HepG2 (cell line): ENCODE measurements around the gene HIPK2. TPM values are rescaled to one million over a fixed set of nuclear protein-coding genes. Genes with fewer than 3 reads are reported as not detected.

Experiments
- ATAC-seq: fragments of 200-7000 bp; cut with Tn5 transposase; 3 replicates; pipeline ENCODE4 v1.9.1; 2020; ENCODE audit warnings: mild to moderate bottlenecking, moderate library complexity
- BruUV-seq: library from RNA; stranded (reverse); fragments of 400-500 nt; replicated peaks from 2 replicates; lab custom pipeline; 2021; lab: Mats Ljungman, UMichigan
- CTCF ChIA-PET: fragments of 300-600 bp; formaldehyde crosslinking; extraction: SDS; loops from one replicate; lab custom pipeline; 2021; ENCODE audit warnings: low total read pairs, inconsistent platforms, low intra/inter-chr PET ratio; lab: Yijun Ruan, JAX
- POLR2A ChIA-PET: fragments of 350-600 bp; sonication (Branson Sonifier 250); formaldehyde crosslinking; loops from one replicate; lab custom pipeline; 2020; ENCODE audit warnings: antibody characterized with exemption, inconsistent platforms; lab: Yijun Ruan, JAX
- DNase-seq: peaks from one replicate; pipeline ENCODE4 v3.0.0-alpha.2; 2015; ENCODE audit warnings: low spot score
- FAIRE-seq: peaks from 3 replicates; lab custom pipeline; 2011; peaks lifted over from hg19 to GRCh38; lab: Jason Lieb, UNC
- H2AFZ ChIP-seq: one replicate; pipeline ENCODE4 v1.6.1; 2011; ENCODE audit warnings: low read length, inconsistent platforms
- H3K27ac ChIP-seq: fragments of 300-600 bp; 3 replicates; pipeline ENCODE4 v1.8.0; 2011; ENCODE audit warnings: mixed run types, mild to moderate bottlenecking, mixed read lengths, low read length, inconsistent platforms; ENCODE audit not compliant: insufficient read depth; ENCODE audit errors: extremely low read length
- H3K27me3 ChIP-seq, 2 experiments: fragments of 200-600 bp in 1 of 2; 2 replicates in 1 of 2; 3 replicates in 1 of 2; pipeline versions ENCODE4 v1.6.0 to v1.8.0; 2011; ENCODE audit warnings: low read length in 2 of 2, mild to moderate bottlenecking in 2 of 2, moderate library complexity in 2 of 2, inconsistent platforms in 1 of 2; ENCODE audit not compliant: insufficient read depth in 2 of 2, control insufficient read depth in 1 of 2
- H3K36me3 ChIP-seq, 2 experiments: fragments of 200-600 bp in 1 of 2; replicated peaks in 1 of 2; 2 replicates in 1 of 2; 3 replicates in 1 of 2; pipeline versions ENCODE4 v1.5.1 to v1.8.0; 2011; ENCODE audit warnings: low read length in 2 of 2, inconsistent platforms in 1 of 2; ENCODE audit not compliant: insufficient read depth in 2 of 2, control insufficient read depth in 1 of 2
- H3K4me1 ChIP-seq: 2 replicates; pipeline ENCODE4 v1.5.1; 2012; ENCODE audit warnings: low read length, inconsistent platforms; ENCODE audit not compliant: insufficient read depth
- H3K4me2 ChIP-seq: 2 replicates; pipeline ENCODE4 v1.6.0; 2011; ENCODE audit warnings: low read depth, low read length, inconsistent platforms
- H3K4me3 ChIP-seq, 3 experiments: fragments of 200-600 bp in 1 of 3; sonication (generic), shearing (Covaris generic) in 1 of 3; replicated peaks in 1 of 3; 2 replicates each; pipeline ENCODE4 v1.5.1; 2011 to 2016; ENCODE audit warnings: low read length in 3 of 3, inconsistent platforms in 2 of 3, low read depth in 2 of 3, mild to moderate bottlenecking in 2 of 3, control low read depth in 1 of 3, mixed read lengths in 1 of 3; ENCODE audit not compliant: insufficient read depth in 1 of 3
- H3K79me2 ChIP-seq: one replicate; pipeline ENCODE4 v1.6.1; 2011; ENCODE audit warnings: low read length, inconsistent platforms; ENCODE audit not compliant: insufficient read depth
- H3K9ac ChIP-seq: 2 replicates; pipeline ENCODE4 v1.6.0; 2011; ENCODE audit warnings: mild to moderate bottlenecking, low read depth, low read length, inconsistent platforms; ENCODE audit not compliant: insufficient read depth
- H3K9me3 ChIP-seq: 2 replicates; pipeline ENCODE4 v1.5.1; 2012; ENCODE audit warnings: mild to moderate bottlenecking, low read length
- H4K20me1 ChIP-seq: 2 replicates; pipeline ENCODE4 v1.6.0; 2011; ENCODE audit warnings: inconsistent platforms, mild to moderate bottlenecking, low read length, moderate library complexity; ENCODE audit not compliant: insufficient read depth
- AHR ChIP-seq: IDR thresholded peaks from 2 replicates; pipeline ENCODE4 v1.6.1; 2018; ENCODE audit warnings: missing genetic modification reagents, missing compliant biosample characterization
- ETV6 ChIP-seq: sonication (generic); formaldehyde crosslinking; conservative IDR thresholded peaks from 2 replicates; pipeline ENCODE4 v1.4.0; 2020; ENCODE audit warnings: missing genetic modification reagents
- GFI1 ChIP-seq: sonication (generic); formaldehyde crosslinking; IDR thresholded peaks from 2 replicates; pipeline ENCODE4 v1.5.0; 2020; ENCODE audit warnings: missing genetic modification reagents, mild to moderate bottlenecking, borderline replicate concordance
- GPN1 ChIP-seq: sonication (generic); formaldehyde crosslinking; IDR thresholded peaks from 2 replicates; pipeline ENCODE4 v1.5.1; 2020; ENCODE audit warnings: missing genetic modification reagents, borderline replicate concordance
- HES4 ChIP-seq: sonication (generic); formaldehyde crosslinking; IDR thresholded peaks from 2 replicates; pipeline ENCODE4 v1.9.0; 2021; ENCODE audit warnings: mild to moderate bottlenecking, missing genetic modification reagents, borderline replicate concordance
- MAZ ChIP-seq, 2 experiments: sonication (generic) in 1 of 2; formaldehyde crosslinking in 1 of 2; IDR thresholded peaks; 2 replicates each; pipeline versions ENCODE4 v1.5.0 to v1.6.1; 2012 to 2020; ENCODE audit warnings: low read depth in 2 of 2, mild to moderate bottlenecking in 2 of 2, borderline replicate concordance in 1 of 2, improper control_type of control experiment in 1 of 2, low read length in 1 of 2, missing genetic modification reagents in 1 of 2, moderate library complexity in 1 of 2
- MED1 ChIP-seq: sonication (generic); formaldehyde crosslinking; IDR thresholded peaks from 2 replicates; pipeline ENCODE4 v1.4.0; 2020; ENCODE audit warnings: missing genetic modification reagents
- MXI1 ChIP-seq: IDR thresholded peaks from 3 replicates; pipeline ENCODE4 v1.6.1; 2012; ENCODE audit warnings: low read depth, low read length, inconsistent platforms, borderline replicate concordance
- NR1H2 ChIP-seq: sonication (generic); formaldehyde crosslinking; IDR thresholded peaks from 2 replicates; pipeline ENCODE4 v1.8.1; 2022; ENCODE audit warnings: low read depth, missing genetic modification reagents, borderline replicate concordance
- PHB2 ChIP-seq: fragments of 450-650 bp; IDR thresholded peaks from 2 replicates; pipeline ENCODE4 v1.6.1; 2018; ENCODE audit not compliant: partially characterized antibody
- POGZ ChIP-seq: sonication (generic); formaldehyde crosslinking; IDR thresholded peaks from 2 replicates; pipeline ENCODE4 v1.4.0; 2020; ENCODE audit warnings: mild to moderate bottlenecking, missing genetic modification reagents
- RBM22 ChIP-seq: fragments of 200-400 bp; formaldehyde crosslinking; optimal IDR thresholded peaks from 2 replicates; pipeline ENCODE3; 2017; ENCODE audit warnings: mild to moderate bottlenecking, low read length, moderate library complexity
- RELA ChIP-seq: sonication (generic); formaldehyde crosslinking; IDR thresholded peaks from 2 replicates; pipeline ENCODE4 v1.4.0; 2020; ENCODE audit warnings: missing genetic modification reagents
- ZBTB21 ChIP-seq: sonication (generic); formaldehyde crosslinking; IDR thresholded peaks from 2 replicates; pipeline ENCODE4 v1.4.0; 2020; ENCODE audit warnings: missing genetic modification reagents
- ZC3H4 ChIP-seq: sonication (generic); formaldehyde crosslinking; IDR thresholded peaks from 2 replicates; pipeline ENCODE4 v1.4.0; 2020; ENCODE audit warnings: missing genetic modification reagents, borderline replicate concordance
- ZFP1 ChIP-seq: IDR thresholded peaks from 2 replicates; pipeline ENCODE4 v1.6.1; 2016
- ZFP82 ChIP-seq: sonication (generic); formaldehyde crosslinking; IDR thresholded peaks from 2 replicates; pipeline ENCODE4 v1.5.1; 2020; ENCODE audit warnings: mild to moderate bottlenecking, missing genetic modification reagents, borderline replicate concordance
- ZMAT5 ChIP-seq: sonication (generic); formaldehyde crosslinking; IDR thresholded peaks from 2 replicates; pipeline ENCODE4 v1.5.0; 2020; ENCODE audit warnings: mild to moderate bottlenecking, low read depth, missing genetic modification reagents, borderline replicate concordance
- ZNF432 ChIP-seq: sonication (generic); formaldehyde crosslinking; IDR thresholded peaks from 2 replicates; pipeline ENCODE4 v1.5.0; 2020; ENCODE audit warnings: missing genetic modification reagents, mild to moderate bottlenecking, borderline replicate concordance
- ZNF574 ChIP-seq: sonication (generic); formaldehyde crosslinking; IDR thresholded peaks from 2 replicates; pipeline ENCODE4 v1.4.0; 2020; ENCODE audit warnings: missing genetic modification reagents
- ZNF720 ChIP-seq: sonication (generic); formaldehyde crosslinking; IDR thresholded peaks from 2 replicates; pipeline ENCODE4 v1.4.0; 2020; ENCODE audit warnings: missing genetic modification reagents
- WGBS: methylation state at CpG from one replicate; pipeline ENCODE4 v1.1.6; 2017; ENCODE audit warnings: low lambda C conversion rate; 5-methylcytosine and 5-hydroxymethylcytosine counted together
- in situ Hi-C: cut with HindIII; loops from 2 replicates; pipeline ENCODE4 v1.10.0; 2017; ENCODE audit warnings: low pct_unique_long_range_greater_than_20kb; ENCODE audit not compliant: extremely low pct_ligation_motif_present
- intact Hi-C: fragments of 100-400 bp; cut with micrococcal nuclease; formaldehyde crosslinking; loops from one replicate; pipeline ENCODE4 v1.10.0; 2022; ENCODE audit not compliant: unreplicated experiment
- polyA plus RNA-seq, 8 experiments: library from polyadenylated mRNA; depleted of rRNA in 3 of 8; stranded (reverse) in 7 of 8; unstranded in 1 of 8; fragments of >200 nt; fragmentation: Illumina TruSeq in 4 of 8; extraction: Trizol in 4 of 8; gene quantifications; 2 replicates each; pipeline versions ENCODE4 v1.2.1 to v1.2.3, GENCODE V29; 2011 to 2016; ENCODE audit warnings: low read depth in 4 of 8, missing spikeins in 1 of 8, mixed read lengths in 1 of 8; ENCODE audit not compliant: insufficient read depth in 1 of 8
- total RNA-seq, 5 experiments: library from RNA; depleted of rRNA; stranded (reverse); fragments of >200 nt; fragmentation: Illumina TruSeq; extraction: Trizol; gene quantifications; 2 replicates each; pipeline ENCODE4 v1.2.3, GENCODE V29; 2016; ENCODE audit warnings: low read depth in 1 of 5

HIPK2 gene
- total and polyA plus RNA-seq, 2 of the 13 experiments (the other 11 are each of a cell fraction or from before 2014, with no cell fraction given), result 14.4 to 20.2 TPM

- H3K9me3 ChIP-seq, result no peaks in the 10 kb centered on the region
- POLR2A ChIA-PET, result interaction anchor here (2.8 to 3.3 kb wide), 2 partner anchors 13 to 16 kb away, joined by 9 to 15 read pairs; no protein-coding TSS in a partner anchor
- CTCF ChIA-PET, result no interaction called here
- peak; percentile 94 for ATAC-seq
- no peak overlapping the region for H2AFZ ChIP-seq
- H4K20me1 ChIP-seq, result no peaks in the 10 kb centered on the region
- no peaks in the 10 kb centered on the region for H3K27me3 ChIP-seq
- H3K36me3 ChIP-seq, result peaks cover 1 to 5% of the 10 kb centered on the region in 2 experiments; a peak in 2 of 5 replicates
- peak overlapping the region in 1 of 3 experiments; percentile 27; a peak in 1 of 6 replicates for H3K4me3 ChIP-seq
- in situ Hi-C loops (no loop called here), intact Hi-C loops (loop anchor here (1.0 to 2.0 kb wide), 2 partner anchors 16 to 65 kb away; no protein-coding TSS in a partner anchor)
- WGBS, result 34% methylated on average over 12 of the region's 12 CpGs
- H3K4me2 ChIP-seq, result peak overlapping the region; percentile 57
- H3K27ac ChIP-seq, result peak overlapping the region; percentile 87
- H3K79me2 ChIP-seq, result peaks cover 14% of the 10 kb centered on the region
- peak; percentile 95 for DNase-seq
- H3K9ac ChIP-seq, result peak overlapping the region; percentile 34
- FAIRE-seq, result peak; percentile 72
- no TSS peak for BruUV-seq
- H3K4me1 ChIP-seq, result peaks cover 78% of the 10 kb centered on the region
- TF ChIP-seq PHB2 (no peak), ZC3H4 (no peak), POGZ (CRISPR knock-in tag) (peak; percentile 87), ZFP82 (CRISPR knock-in tag) (no peak), ZNF574 (peak; percentile 85), MXI1 (peak; percentile 59; the same call in 1 of the 3 replicates), MAZ (IDR thresholded peaks at IDR 0.05; ENCODE audit: borderline replicate concordance, low read depth, low read length) (no peak), MAZ (CRISPR knock-in tag; IDR thresholded peaks at IDR 0.05; ENCODE audit: low read depth) (no peak), ZMAT5 (no peak), ZNF432 (CRISPR knock-in tag) (no peak), RELA (CRISPR knock-in tag) (no peak), MED1 (CRISPR knock-in tag) (peak; percentile 98), ZNF720 (CRISPR knock-in tag) (no peak), ZBTB21 (CRISPR knock-in tag) (peak; percentile 62; the same call in 1 of the 2 replicates), NR1H2 (CRISPR knock-in tag) (no peak), GFI1 (CRISPR knock-in tag) (peak; percentile 59; the same call in 1 of the 2 replicates), HES4 (CRISPR knock-in tag) (no peak), RBM22 (peak; percentile 10), ZFP1 (CRISPR knock-in tag) (0 out of 2 replicates have a peak, but pooled peaks have one; percentile 76), ETV6 (CRISPR knock-in tag) (no peak), GPN1 (CRISPR knock-in tag) (no peak), AHR (CRISPR knock-in tag) (no peak)
Measured at GRCh38 chr7:139675127-139676125, 102.4 kb downstream of the HIPK2 start.
